ENCODE results near the gene DOCK10. TPM values are rescaled to one million over a fixed set of nuclear protein-coding genes. Genes with fewer than 3 reads are reported as not detected.

Gene DOCK10
- total and polyA plus RNA-seq, 2 donors (not counting 1 experiment from before 2014, with no cell fraction given): 49.5 to 139 TPM

DNA sequence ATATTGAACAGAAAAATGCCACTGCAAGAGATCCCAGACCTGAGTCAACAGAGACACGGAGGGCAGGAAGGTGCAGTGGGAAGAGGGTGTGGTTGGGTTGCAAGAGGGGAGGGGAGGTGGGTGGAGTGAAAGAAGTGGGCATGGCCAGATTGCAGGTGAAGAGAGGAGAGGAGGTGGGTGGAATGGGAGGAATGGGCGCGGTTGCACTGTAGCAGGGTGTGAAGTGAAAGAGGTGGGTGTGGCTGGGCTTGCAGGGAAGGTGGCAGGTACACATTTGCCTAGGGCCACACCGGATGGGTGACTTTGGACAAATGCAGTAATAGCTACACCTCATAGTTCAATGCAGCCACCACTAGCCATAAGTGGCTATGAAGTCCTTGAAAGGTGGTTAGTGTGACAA lies 71.1 kb downstream of the DOCK10 start:
- Histone ChIP-seq H3K27me3 (replicated peaks in 1 of 4; ENCODE audit: control extremely low read depth in 1 of 4, control insufficient read depth in 3 of 4, insufficient read depth in 4 of 4, low read length in 3 of 4) (no peaks in the 10 kb centered on the region), H3K4me1 (ENCODE audit: control insufficient read depth in 2 of 2, insufficient read depth in 2 of 2, low read length in 2 of 2) (peaks cover 47 to 52% of the 10 kb centered on the region in 2 donors), H3K27ac (ENCODE audit: low read length in 2 of 2) (peak overlapping the region; percentile 53 to 70), H3K9me3 (ENCODE audit: control extremely low read depth in 1 of 3, control insufficient read depth in 2 of 3, insufficient read depth in 1 of 3, low read length in 2 of 3) (no peaks in the 10 kb centered on the region), H2AFZ (ENCODE audit: insufficient read depth, low read depth, low read length, poor library complexity, severe bottlenecking) (no peak overlapping the region), H3K79me2 (ENCODE audit: control insufficient read depth, insufficient read depth, low read length) (peaks cover 44% of the 10 kb centered on the region), H3K4me3 (ENCODE audit: control extremely low read depth in 1 of 5, extremely low read depth in 1 of 5, insufficient read depth in 1 of 5, low read depth in 2 of 5, low read length in 4 of 5) (no peak overlapping the region), H3K9ac (ENCODE audit: low read length) (no peak overlapping the region), H4K20me1 (ENCODE audit: control insufficient read depth, insufficient read depth, low read length, poor library complexity, severe bottlenecking) (no peaks in the 10 kb centered on the region), H3K36me3 (replicated peaks in 1 of 2; ENCODE audit: control extremely low read depth in 1 of 2, control insufficient read depth in 1 of 2, extremely low read depth in 1 of 2, insufficient read depth in 2 of 2, low read length in 1 of 2) (no peaks in the 10 kb centered on the region), H3K4me2 (replicated peaks; ENCODE audit: low read depth, low read length, poor library complexity, severe bottlenecking) (peak overlapping the region; percentile 48)
- Mint-ChIP-seq H3K27me3 (no peaks in the 10 kb centered on the region), H3K9me3 (ENCODE audit: insufficient read depth) (no peaks in the 10 kb centered on the region), H3K27ac (peak overlapping the region; percentile 98), H3K4me3 (peak overlapping the region; percentile 72), H3K4me1 (peaks cover 67% of the 10 kb centered on the region)
- TF ChIP-seq, protein P1, sequence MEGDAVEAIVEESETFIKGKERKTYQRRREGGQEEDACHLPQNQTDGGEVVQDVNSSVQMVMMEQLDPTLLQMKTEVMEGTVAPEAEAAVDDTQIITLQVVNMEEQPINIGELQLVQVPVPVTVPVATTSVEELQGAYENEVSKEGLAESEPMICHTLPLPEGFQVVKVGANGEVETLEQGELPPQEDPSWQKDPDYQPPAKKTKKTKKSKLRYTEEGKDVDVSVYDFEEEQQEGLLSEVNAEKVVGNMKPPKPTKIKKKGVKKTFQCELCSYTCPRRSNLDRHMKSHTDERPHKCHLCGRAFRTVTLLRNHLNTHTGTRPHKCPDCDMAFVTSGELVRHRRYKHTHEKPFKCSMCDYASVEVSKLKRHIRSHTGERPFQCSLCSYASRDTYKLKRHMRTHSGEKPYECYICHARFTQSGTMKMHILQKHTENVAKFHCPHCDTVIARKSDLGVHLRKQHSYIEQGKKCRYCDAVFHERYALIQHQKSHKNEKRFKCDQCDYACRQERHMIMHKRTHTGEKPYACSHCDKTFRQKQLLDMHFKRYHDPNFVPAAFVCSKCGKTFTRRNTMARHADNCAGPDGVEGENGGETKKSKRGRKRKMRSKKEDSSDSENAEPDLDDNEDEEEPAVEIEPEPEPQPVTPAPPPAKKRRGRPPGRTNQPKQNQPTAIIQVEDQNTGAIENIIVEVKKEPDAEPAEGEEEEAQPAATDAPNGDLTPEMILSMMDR (IDR thresholded peaks at IDR 0.05): no peak
- TF ChIP-seq EZH2 (IDR thresholded peaks at IDR 0.05; ENCODE audit: borderline replicate concordance, insufficient read depth, low read depth, low read length, poor library complexity, severe bottlenecking): no peak
- 50% methylated on average over 1 of the region's 4 CpGs for WGBS (ENCODE audit: insufficient coverage)
- ATAC-seq (ENCODE audit: low read depth) (peak; percentile 19), DNase-seq (peak; percentile 37)
- intact Hi-C loops (cut with micrococcal nuclease): loop anchor here (5.0 kb wide), 1 partner anchor 34 kb away; no protein-coding TSS in a partner anchor
- ChIA-PET POLR2A (interaction anchor here (1.0 kb wide), 1 partner anchor 11 kb away, joined by 3 read pairs; no protein-coding TSS in a partner anchor), CTCF (interaction anchor here (0.8 to 4.8 kb wide), 3 partner anchors 17 to 40 kb away, joined by 3 to 22 read pairs (median 3); no protein-coding TSS in a partner anchor)

DNA sequence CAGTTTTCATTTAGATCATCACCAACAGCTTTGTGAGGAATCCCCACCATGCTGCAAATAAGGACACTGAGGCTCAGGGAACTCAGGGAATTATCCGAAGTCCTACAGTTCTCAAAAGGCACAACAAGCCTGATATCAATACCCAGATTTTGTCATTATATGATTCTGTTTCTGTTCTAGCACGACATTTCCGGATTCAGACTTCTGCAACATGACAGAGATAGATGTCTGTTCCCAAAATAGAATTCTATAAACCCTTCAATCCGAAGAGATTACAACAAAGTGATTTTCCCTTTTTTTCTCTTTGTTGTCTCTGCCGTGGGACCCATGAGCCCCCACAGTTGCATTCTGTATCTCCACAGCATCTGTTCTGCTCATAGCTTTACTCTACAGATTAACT lies 72.0 kb downstream of the DOCK10 start:
- CTCF ChIA-PET: interaction anchor here (0.6 to 1.1 kb wide), 3 partner anchors 18 to 1868 kb away, joined by 3 read pairs; no protein-coding TSS in a partner anchor
- Mint-ChIP-seq H3K4me1 (peaks cover 62% of the 10 kb centered on the region), H3K4me3 (peak overlapping the region; percentile 83), H3K27ac (peak overlapping the region; percentile 98), H3K9me3 (ENCODE audit: insufficient read depth) (no peaks in the 10 kb centered on the region), H3K27me3 (no peaks in the 10 kb centered on the region)
- WGBS (ENCODE audit: insufficient coverage): 56% methylated on average over 5 of the region's 5 CpGs
- H3K9ac ChIP-seq (ENCODE audit: low read length): peak overlapping the region; percentile 12
- peaks cover 48% of the 10 kb centered on the region for H3K79me2 ChIP-seq (ENCODE audit: control insufficient read depth, insufficient read depth, low read length)
- H3K27ac ChIP-seq (ENCODE audit: low read length in 2 of 2): peak overlapping the region; percentile 70 to 73
- H3K36me3 ChIP-seq (replicated peaks in 1 of 2; ENCODE audit: control extremely low read depth in 1 of 2, control insufficient read depth in 1 of 2, extremely low read depth in 1 of 2, insufficient read depth in 2 of 2, low read length in 1 of 2): no peaks in the 10 kb centered on the region
- POLR2A ChIA-PET: interaction anchor here (0.7 to 1.3 kb wide), 4 partner anchors 10 to 44 kb away, joined by 3 to 4 read pairs (median 3); no protein-coding TSS in a partner anchor
- H2AFZ ChIP-seq (ENCODE audit: insufficient read depth, low read depth, low read length, poor library complexity, severe bottlenecking): peak overlapping the region; percentile 51
- no peaks in the 10 kb centered on the region for H3K9me3 ChIP-seq (ENCODE audit: control extremely low read depth in 1 of 3, control insufficient read depth in 2 of 3, insufficient read depth in 1 of 3, low read length in 2 of 3)
- peak overlapping the region; percentile 48 for H3K4me2 ChIP-seq (replicated peaks; ENCODE audit: low read depth, low read length, poor library complexity, severe bottlenecking)
- TF ChIP-seq EZH2 (IDR thresholded peaks at IDR 0.05; ENCODE audit: borderline replicate concordance, insufficient read depth, low read depth, low read length, poor library complexity, severe bottlenecking): no peak
- TF ChIP-seq, protein P1 (IDR thresholded peaks at IDR 0.05): no peak
- no peaks in the 10 kb centered on the region for H3K27me3 ChIP-seq (replicated peaks in 1 of 4; ENCODE audit: control extremely low read depth in 1 of 4, control insufficient read depth in 3 of 4, insufficient read depth in 4 of 4, low read length in 3 of 4)
- intact Hi-C loops (cut with micrococcal nuclease): loop anchor here (1.0 to 5.0 kb wide), 2 partner anchors 12 to 33 kb away; no protein-coding TSS in a partner anchor
- ATAC-seq (ENCODE audit: low read depth) (no peak), DNase-seq (peak; percentile 30)
- peaks cover 47 to 52% of the 10 kb centered on the region in 2 donors for H3K4me1 ChIP-seq (ENCODE audit: control insufficient read depth in 2 of 2, insufficient read depth in 2 of 2, low read length in 2 of 2)
- H3K4me3 ChIP-seq (ENCODE audit: control extremely low read depth in 1 of 5, extremely low read depth in 1 of 5, insufficient read depth in 1 of 5, low read depth in 2 of 5, low read length in 4 of 5): peak overlapping the region in 2 of 5 experiments; percentile 11 to 30
- no peaks in the 10 kb centered on the region for H4K20me1 ChIP-seq (ENCODE audit: control insufficient read depth, insufficient read depth, low read length, poor library complexity, severe bottlenecking)
